Transverse colon (tissue), 4 donors: ENCODE results near the gene FEZF1. TPM values are rescaled to one million over a fixed set of nuclear protein-coding genes. Genes with fewer than 3 reads are reported as not detected.

Experiments used
- DNase-seq: peaks from one replicate; pipeline ENCODE4 v3.0.0-alpha.2; 2019
- H3K27ac ChIP-seq, 4 donors: fragments of 200-600 bp; sonication (generic); 2 replicates each; pipeline ENCODE4 v1.5.1; 2016 to 2018; ENCODE audit warnings: inconsistent platforms in 4 of 4
- H3K27me3 ChIP-seq: fragments of 200-600 bp; sonication (generic); 2 replicates; pipeline ENCODE4 v1.5.1; 2017; ENCODE audit warnings: inconsistent platforms
- H3K36me3 ChIP-seq, 4 donors: fragments of 200-600 bp; sonication (generic); 2 replicates each; pipeline ENCODE4 v1.5.1; 2017 to 2019; ENCODE audit warnings: inconsistent platforms in 4 of 4
- H3K4me1 ChIP-seq, 4 donors: fragments of 200-600 bp; sonication (generic); 2 replicates each; pipeline ENCODE4 v1.5.1; 2017 to 2020; ENCODE audit warnings: inconsistent platforms in 4 of 4
- H3K4me3 ChIP-seq, 4 donors: fragments of 200-600 bp; sonication (generic); 1 replicate in 1 of 4; 2 replicates in 3 of 4; pipeline versions ENCODE4 v1.5.1 to v1.6.1; 2017 to 2019; ENCODE audit warnings: inconsistent platforms in 4 of 4
- H3K9me3 ChIP-seq, 2 donors: fragments of 200-600 bp; sonication (generic); 2 replicates each; pipeline ENCODE4 v1.5.1; 2017 to 2019; ENCODE audit warnings: inconsistent platforms in 2 of 2
- CTCF ChIP-seq, 5 experiments: fragments of 200-600 bp in 3 of 5; fragments of 450-650 bp in 2 of 5; sonication (generic) in 3 of 5; IDR thresholded peaks; 1 replicate in 2 of 5; 2 replicates in 3 of 5; pipeline ENCODE4 v1.5.1; 2016 to 2017; ENCODE audit warnings: antibody characterized with exemption in 5 of 5, inconsistent platforms in 3 of 5, mild to moderate bottlenecking in 2 of 5, moderate library complexity in 1 of 5
- EP300 ChIP-seq: sonication (generic); formaldehyde crosslinking; IDR thresholded peaks from one replicate; pipeline ENCODE4 v1.6.1; 2017; ENCODE audit warnings: antibody characterized with exemption, low read depth
- POLR2A ChIP-seq: fragments of 450-650 bp; IDR thresholded peaks from one replicate; pipeline ENCODE4 v1.6.1; 2016; ENCODE audit warnings: antibody characterized with exemption, mild to moderate bottlenecking, moderate library complexity
- POLR2AphosphoS5 ChIP-seq, 3 donors: sonication (generic); formaldehyde crosslinking; IDR thresholded peaks; one replicate each; pipeline ENCODE4 v1.6.1; 2016; ENCODE audit warnings: antibody characterized with exemption in 3 of 3
- WGBS, 2 donors: methylation state at CpG; one replicate each; pipeline ENCODE4 v1.1.5; 2018; ENCODE audit warnings: low coverage in 1 of 2; 5-methylcytosine and 5-hydroxymethylcytosine counted together
- in situ Hi-C, 4 donors: fragments of 200-750 bp; cut with MboI; loops; one replicate each; pipeline versions ENCODE4 v1.15.0 to v1.15.1; 2017; ENCODE audit warnings: low sequenced_read_pairs in 3 of 4, low pct_ligation_motif_present in 1 of 4, low pct_unique_long_range_greater_than_20kb in 1 of 4
- intact Hi-C: fragments of 100-400 bp; cut with DNase I; formaldehyde crosslinking; loops from one replicate; pipeline ENCODE4 v1.15.1; 2023; ENCODE audit warnings: low total_unique reads
- total RNA-seq, 4 donors: library from RNA; depleted of rRNA; stranded (reverse); fragments of >200 nt; gene quantifications; one replicate each; pipeline ENCODE4 v1.1.0, GENCODE V29; 2016

FEZF1 gene
- total RNA-seq, 4 donors from 2014 or later: not detected

- no peaks in the 10 kb centered on the region for H3K27me3 ChIP-seq
- H3K36me3 ChIP-seq: no peaks in the 10 kb centered on the region
- TF ChIP-seq POLR2AphosphoS5 (IDR thresholded peaks at IDR 0.05) (no peak), EP300 (no peak), CTCF (IDR thresholded peaks at IDR 0.05) (no peak), POLR2A (no peak)
- DNase-seq: no peak
- WGBS, 2 donors: 77 to 85% methylated on average over 4 to 8 of the region's 8 CpGs
- intact Hi-C loops: no loop called here
- no peaks in the 10 kb centered on the region for H3K4me1 ChIP-seq
- no peaks in the 10 kb centered on the region for H3K9me3 ChIP-seq
- no peak overlapping the region for H3K4me3 ChIP-seq
- no peak overlapping the region for H3K27ac ChIP-seq
- in situ Hi-C loops: no loop called here
These were observed 24.7 kb upstream of the FEZF1 start for GRCh38 chr7:122329145-122329802.

- Histone ChIP-seq H3K4me1 (no peaks in the 10 kb centered on the region), H3K36me3 (no peaks in the 10 kb centered on the region), H3K4me3 (no peak overlapping the region), H3K9me3 (no peaks in the 10 kb centered on the region), H3K27ac (no peak overlapping the region), H3K27me3 (no peaks in the 10 kb centered on the region)
- intact Hi-C loops: no loop called here
- no peak for TF ChIP-seq POLR2AphosphoS5 (IDR thresholded peaks at IDR 0.05)
- no peak for TF ChIP-seq EP300
- 10 to 58% methylated on average over 2 to 3 of the region's 3 CpGs for WGBS, 2 donors
- in situ Hi-C loops: no loop called here
- no peak for DNase-seq
These were observed 23.4 kb upstream of the FEZF1 start for GRCh38 chr7:122327969-122328368.

- Histone ChIP-seq H3K36me3 (no peaks in the 10 kb centered on the region), H3K9me3 (no peaks in the 10 kb centered on the region), H3K27ac (no peak overlapping the region), H3K27me3 (peaks cover 70% of the 10 kb centered on the region), H3K4me1 (peaks cover 10 to 18% (median 12%) of the 10 kb centered on the region in 4 donors), H3K4me3 (peak overlapping the region in 2 of 4 donors; percentile 17 to 37)
- 11 to 13% methylated on average over 4 to 58 of the region's 71 CpGs for WGBS, 2 donors
- TF ChIP-seq EP300 (no peak), CTCF (IDR thresholded peaks at IDR 0.05) (no peak), POLR2A (no peak), POLR2AphosphoS5 (IDR thresholded peaks at IDR 0.05) (no peak)
- DNase-seq: peak; percentile 35
- intact Hi-C loops: no loop called here
- in situ Hi-C loops: no loop called here
These were observed 12.2 kb upstream of the FEZF1 start for GRCh38 chr7:122316467-122317388.

- in situ Hi-C loops: no loop called here
- no peaks in the 10 kb centered on the region for H3K9me3 ChIP-seq
- peaks cover 10 to 27% (median 14%) of the 10 kb centered on the region in 4 donors for H3K4me1 ChIP-seq
- H3K27me3 ChIP-seq: peaks cover 80% of the 10 kb centered on the region
- intact Hi-C loops: no loop called here
- DNase-seq: no peak
- H3K27ac ChIP-seq: no peak overlapping the region
- H3K4me3 ChIP-seq: no peak overlapping the region
- TF ChIP-seq POLR2A (no peak), POLR2AphosphoS5 (IDR thresholded peaks at IDR 0.05) (no peak), CTCF (IDR thresholded peaks at IDR 0.05) (no peak), EP300 (no peak)
- 0 to 17% methylated on average over 1 to 25 of the region's 25 CpGs for WGBS, 2 donors
- H3K36me3 ChIP-seq: no peaks in the 10 kb centered on the region
These were observed 11.2 kb upstream of the FEZF1 start for GRCh38 chr7:122315507-122316466.
